CD4-positive, alpha-beta T cell treated with Interleukin-2 at 100 ng/mL for 4 hours (primary cell): ENCODE results near the gene RNF187.
"Not testable (repeated sequence)": the region's sequence is repeated elsewhere in the genome, so short reads cannot be mapped to it uniquely, and the experiment has no call there.

Experiments used
- DNase-seq: peaks from one replicate; pipeline ENCODE4 v3.0.0-alpha.2; 2020; ENCODE audit warnings: low spot score

RNF187 gene

DNA sequence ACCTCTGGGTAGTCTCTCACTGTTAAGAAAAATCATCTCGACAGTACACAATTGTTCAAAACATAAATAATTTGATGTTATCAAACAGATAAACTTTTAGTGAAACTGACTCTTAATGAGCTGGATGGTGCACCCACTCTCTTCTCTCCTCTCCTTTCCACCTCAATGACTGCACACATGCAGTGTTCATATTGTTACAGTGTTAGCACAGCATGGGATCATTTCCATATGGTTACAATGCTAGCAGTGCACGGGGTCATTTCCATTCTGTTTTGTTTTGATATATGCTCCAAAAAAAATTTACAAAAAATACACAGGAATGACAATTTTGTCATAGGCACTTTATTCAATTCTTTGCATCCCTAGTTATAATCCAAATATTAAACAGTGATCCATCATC is 26.4 kb upstream of the RNF187 start:
- no peak for DNase-seq

DNA sequence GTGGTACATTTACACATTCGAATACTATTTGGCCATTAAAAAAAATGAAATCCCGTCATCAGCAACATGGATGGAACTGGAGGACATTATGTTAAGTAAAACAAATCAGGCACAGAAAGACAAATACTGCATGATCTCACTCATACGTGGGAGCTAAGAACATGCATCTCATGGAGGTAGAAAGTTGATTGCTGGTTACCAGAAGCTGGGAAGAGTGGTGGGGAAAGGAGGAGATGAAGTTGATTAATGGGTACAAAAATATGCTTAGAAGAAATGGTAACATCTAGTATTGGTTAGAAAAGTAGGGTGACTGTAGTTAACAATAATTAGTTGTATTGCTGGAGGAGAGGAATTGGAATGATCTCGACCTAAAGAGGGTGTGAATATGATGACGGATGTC is 24.6 kb upstream of the RNF187 start:
- DNase-seq, result no peak

DNA sequence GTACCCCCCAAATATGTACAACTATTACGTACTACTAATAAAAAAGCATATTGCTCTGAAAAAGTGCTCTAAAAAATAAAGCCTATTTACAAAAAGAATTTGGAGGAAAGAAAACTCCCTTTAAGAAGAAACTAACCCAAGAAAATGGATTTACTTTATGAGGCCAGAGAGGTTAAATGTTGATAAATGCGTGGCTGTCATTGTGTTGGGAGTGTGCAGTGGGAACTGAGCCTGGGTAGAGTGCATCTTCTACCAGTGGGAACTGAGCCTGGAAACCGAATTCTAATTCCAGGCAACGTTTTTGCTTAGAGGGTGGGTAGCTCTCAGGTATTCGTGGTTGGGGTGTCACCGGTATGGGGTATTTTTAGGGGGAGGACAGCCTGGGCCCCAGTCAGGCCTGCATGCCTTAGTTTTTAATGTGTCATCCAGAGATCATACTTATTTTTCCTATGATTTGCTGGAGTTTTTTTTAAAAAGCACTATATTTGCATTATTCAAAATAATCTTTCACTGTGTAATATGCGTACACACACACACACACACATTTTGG is 24.1 kb upstream of the RNF187 start:
- DNase-seq, result no peak

DNA sequence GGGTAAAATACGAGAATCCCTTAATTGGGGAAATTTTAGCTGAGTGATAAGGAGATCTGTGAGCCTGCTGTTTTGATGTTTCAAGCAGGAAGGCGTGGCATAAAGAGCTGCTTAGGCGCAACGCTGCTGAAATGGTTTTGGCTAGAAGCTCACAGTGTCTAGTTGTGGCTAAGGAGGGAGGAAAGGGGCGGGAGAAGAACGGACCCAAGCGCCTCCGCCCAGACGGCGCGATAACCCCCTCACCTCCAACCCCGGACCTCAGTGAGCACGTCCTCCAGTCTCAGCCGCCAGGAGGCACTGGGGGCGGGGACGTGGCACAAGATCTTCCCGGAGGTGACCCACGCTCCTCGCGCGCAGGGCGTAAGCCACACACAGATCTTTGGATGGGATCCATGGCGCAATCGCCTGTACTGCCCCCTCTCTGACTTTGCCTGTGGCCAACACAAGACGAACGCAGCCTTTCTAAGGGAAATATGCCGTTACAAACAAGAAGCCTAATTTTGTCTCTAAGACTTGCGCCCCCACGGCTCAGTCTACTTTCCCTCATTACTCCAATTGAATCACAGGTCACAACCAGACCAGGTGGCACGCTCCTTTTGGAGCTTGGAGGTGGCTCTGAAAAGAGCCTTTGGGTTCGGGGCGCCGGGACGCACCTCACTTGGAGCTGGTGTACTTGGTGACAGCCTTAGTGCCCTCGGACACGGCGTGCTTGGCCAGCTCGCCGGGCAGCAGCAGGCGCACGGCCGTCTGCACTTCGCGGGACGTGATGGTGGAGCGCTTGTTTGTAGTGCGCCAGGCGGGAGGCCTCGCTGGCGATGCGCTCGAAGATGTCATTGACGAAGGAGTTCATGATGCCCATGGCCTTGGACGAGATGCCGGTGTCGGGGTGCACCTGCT is 23.4 kb upstream of the RNF187 start:
- peak; percentile 54 for DNase-seq

DNA sequence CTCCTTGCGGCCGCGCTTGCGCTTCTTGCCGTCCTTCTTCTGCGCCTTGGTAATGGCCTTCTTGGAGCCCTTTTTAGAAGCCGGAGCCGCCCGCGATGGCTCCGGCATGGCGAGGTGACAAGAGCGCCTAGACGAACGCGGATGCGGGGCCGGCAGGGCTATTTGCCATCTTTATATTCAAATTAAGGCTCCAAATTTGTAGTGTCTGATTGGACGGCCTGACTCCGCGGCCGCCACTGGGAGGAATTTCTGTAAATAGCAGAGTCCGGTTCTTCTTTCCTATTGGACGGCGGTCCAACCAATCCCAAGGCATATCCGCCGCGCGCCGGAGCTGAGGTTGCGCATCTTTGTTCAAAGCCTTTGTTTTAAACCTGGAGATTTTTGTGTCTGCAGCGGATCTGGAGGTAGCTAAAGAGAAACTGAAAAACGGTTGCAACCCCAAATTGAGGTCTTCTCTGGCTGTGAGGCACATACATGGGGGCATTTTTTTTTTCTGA is 22.6 kb upstream of the RNF187 start:
- peak; percentile 93 for DNase-seq

DNA sequence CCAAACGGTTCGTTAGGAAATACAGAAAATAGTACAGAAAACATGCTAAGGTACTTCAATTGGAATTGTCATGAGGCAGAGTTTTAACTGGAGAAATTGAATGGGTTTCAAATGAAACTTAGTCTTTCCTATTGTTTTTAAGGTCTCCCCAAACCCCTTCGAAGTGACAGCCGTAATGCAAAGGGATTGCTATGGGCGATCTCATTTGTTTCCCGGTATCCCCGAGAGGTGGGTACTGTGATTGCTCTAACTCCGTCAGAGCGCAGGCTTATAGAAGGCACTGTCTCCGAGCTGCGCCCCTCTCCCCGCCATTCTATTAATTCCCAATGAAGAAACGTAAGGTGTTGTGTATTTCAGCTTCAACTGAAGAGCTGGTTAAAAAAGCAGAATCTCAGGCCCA is 22.0 kb upstream of the RNF187 start:
- no peak for DNase-seq

DNA sequence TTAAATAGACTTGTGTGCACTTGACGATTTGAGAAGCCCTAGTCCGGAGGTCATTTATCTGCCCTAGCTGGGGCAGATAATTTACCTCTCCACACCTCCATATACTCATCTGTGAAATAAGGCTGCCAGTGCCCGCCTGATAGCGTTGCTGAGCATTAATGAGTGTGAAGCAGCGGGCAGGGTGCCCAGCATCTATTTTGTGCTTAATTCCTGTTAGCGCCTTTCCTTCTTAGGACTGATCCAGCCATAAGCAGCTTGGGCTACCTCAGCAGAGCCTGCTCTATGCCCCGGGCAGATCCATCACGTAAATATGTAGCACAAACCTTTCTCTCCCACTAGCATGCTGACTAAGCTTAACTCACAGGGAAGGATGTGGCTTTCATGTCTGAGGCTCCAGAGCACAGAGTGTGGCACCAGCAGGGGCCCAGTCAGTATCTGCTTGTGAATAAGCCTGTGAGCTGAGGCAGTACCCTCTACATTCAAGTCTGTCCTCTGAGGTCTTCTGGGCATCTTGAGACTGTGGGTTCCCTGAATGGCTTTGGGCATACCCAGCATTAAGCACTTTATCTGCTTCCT is 21.5 kb upstream of the RNF187 start:
- DNase-seq, result peak; percentile 43

DNA sequence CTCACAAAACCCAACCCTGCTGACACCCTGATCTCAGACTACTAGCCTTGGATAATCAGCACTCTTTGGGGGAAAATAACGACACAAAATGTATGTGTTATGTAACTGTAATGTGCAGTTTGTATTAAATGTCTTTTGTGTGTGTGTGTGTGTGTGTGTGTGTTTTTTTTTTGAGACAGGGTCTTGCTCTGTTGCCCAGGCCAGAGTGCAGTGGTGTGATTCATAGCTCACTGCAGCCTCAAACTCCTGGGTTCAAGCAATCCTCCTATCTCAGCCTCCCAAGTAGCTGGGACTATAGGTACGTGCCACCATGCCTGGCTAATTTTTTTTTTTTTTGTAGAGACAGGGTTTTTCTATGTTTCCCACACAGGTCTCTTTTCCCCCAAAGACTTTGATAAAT is 19.0 kb upstream of the RNF187 start:
- not testable (repeated sequence) for DNase-seq

DNA sequence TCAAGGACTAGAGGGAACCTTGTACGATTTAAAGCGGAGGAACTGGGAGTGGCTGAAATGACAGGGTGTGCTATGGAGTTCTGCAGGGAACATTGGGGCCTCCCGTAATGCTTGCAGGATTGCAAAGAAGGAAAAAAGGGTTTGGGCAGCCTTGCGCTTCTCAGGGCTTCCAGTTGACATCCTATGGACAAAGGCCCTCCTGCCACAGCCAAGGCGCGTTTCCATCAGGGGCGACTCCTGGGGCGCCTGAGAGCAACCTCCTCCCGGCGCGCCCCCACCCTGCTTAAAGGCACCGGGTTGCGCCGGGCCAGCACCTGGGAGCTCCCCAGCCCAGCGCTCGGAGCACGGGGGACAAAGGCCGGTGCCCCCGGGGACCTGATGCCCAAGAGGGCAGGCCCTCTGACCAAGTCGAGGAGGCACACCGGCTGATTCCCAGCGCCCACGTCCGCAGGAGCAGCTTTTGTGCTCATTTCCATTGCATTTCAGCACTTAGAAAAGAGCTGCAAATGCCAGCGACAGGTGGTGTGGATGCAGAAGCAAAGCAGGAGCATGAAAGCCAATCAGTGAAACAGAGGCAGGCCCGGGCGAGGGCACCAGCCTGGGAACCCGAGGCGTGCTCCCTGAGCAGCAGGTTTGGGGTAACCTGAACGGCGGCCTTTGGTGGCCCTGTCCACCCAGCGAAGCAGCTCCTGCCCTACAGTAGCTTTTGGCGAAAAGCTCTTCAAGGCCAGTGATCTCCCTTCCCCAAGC is 17.6 kb upstream of the RNF187 start:
- DNase-seq, result no peak

DNA sequence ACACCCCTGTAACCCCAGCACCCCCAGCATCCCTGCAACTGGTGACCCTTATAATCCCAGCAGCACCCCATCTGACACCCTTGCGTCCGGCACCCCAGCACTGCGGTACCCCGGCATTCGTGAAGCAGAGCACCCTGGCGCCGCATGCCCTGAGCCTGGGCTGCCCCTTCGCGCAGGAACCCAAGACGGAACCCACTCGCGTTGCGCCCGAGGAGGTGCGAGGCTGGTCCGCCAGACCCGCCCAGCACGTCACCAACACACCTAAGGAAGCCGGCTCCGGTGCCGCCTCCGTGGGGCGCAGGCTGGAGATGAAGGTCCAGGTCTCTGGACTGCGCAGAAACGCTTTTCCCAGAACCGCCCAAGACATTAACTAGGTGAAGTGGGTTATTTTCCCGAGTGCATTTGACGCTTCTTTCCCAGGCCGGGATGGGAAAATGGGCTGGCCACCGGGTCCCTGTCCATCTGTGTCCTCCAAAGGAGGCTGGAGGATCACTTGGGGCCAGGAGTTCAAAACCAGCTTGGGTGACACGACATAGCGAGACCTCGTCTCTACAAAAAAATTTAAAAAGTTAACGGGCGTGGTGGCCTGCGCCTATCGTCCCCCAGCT is 15.9 kb upstream of the RNF187 start:
- no peak for DNase-seq

DNA sequence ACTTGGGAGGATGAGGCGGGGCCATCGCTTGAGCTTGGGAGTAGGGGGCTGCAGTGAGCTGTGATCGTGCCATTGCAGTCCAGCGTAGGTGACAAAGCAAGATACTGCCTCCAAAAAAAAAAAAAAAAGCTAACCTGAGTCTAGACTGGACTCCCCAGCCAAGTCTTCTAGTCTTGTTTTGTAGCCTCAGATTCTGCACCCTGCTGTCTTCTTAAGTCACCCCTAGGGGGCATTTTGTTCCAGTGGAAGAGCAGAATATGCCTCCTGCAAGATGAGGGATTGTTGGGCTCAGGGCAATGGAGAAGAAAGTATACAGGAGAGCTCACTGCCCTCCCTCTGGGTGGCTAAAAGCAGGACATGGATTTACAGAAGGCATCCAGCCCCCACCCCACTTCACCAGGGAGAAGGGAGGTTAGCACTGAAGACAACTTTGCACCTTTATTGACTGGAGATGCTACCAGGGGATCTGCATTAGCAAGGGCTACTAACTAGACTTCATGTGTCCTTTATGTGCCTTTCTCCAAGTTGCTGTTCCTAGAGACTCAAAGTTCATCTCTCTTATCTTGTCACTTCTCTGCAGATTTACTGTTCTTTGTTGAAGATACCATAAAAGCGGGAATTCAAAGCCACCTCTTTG is 15.3 kb upstream of the RNF187 start:
- DNase-seq, result peak; percentile 57

DNA sequence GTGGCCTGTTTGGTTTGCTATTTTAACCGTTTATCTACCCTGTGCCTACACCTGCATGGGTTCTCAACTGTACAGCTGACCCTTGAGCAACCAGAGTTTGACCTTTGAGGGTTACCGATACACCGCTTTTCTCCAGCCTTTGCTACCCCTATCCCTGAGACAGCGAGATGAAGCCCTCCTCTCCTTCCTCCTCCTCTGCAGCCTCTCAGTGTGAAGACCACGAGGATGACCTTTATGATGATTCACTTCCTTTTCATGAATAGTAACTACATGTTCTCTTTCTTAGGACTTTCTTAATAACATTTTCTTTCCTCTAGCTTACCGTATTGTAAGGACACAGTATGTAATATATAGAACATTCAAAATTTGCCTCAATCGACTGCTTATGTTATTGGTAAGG is 14.5 kb upstream of the RNF187 start:
- no peak for DNase-seq

DNA sequence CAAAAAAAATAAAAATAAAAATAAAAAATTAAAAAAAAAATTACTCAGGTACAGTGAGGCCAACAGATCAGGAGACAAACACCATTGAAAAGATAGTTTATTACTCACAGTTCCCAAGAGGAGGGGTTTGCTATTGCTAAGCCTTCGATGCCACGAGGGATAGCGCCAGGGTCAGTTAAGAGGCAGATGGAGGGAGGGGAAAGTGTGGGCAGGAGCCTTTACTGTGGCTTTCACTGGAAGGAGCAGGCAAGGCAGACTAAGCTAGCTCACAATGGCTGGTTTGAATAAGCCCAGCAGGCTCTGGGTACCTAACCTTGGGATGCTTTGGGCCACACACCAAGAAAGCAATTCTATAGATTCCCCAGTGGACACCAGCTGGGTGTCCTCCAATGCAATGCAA is 12.7 kb upstream of the RNF187 start:
- no peak for DNase-seq

DNA sequence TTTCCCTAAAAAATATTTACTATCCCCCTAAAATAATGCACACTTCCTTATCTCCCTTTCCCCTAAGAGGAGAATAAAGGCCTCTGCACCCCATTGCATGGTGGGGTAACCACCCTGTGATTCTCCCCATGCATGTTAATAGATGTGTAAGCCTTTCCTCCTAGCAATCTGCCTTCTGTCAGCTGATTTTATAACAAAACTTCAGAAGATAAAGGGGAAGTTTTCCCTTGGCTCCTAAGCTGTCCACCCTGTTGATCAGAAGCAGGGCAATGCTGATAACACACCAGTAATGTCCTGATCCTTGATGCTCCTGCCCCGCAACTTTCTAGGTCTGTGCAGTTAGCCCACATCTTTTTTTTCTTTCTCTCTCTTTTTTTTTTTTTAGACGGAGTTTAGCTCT is 11.4 kb upstream of the RNF187 start:
- no peak for DNase-seq

DNA sequence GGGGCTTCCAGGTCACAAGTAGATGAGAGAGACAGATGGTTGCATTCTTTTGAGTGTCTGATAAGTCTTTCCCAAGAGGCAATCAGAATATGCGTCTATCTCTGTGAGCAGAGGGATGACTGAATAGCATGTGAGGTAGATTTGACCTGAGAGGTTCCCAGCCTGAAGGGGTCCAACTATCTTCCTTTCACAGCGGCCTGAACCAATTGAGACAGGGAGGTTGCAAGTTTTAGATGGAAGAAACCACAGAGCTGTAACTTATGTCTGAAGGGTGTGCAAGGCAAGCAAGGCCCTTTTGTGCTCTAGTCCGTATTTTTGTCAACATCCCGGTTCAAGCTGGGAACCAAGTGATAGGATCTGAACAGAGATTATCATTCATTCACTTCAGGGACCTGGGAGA is 9.9 kb upstream of the RNF187 start:
- no peak for DNase-seq

DNA sequence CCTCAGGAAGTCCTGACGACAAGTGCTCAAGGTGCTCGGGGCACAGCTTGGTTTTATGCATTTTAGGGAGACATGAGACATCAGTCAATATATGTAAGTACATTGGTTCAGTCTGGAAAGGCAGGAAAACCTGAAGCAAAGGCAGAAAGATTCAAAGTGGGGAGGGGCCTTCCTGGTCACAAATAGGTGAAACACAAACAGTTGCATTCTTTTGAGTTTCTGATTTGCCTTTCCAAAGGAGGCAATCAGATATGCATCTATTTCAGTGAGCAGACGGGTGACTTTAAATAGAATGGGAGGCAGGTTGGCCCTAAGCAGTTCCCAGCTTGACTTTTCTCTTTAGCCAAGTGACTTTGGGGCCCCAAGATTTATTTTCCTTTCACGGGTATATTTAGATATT is 8.9 kb upstream of the RNF187 start:
- DNase-seq, result no peak

DNA sequence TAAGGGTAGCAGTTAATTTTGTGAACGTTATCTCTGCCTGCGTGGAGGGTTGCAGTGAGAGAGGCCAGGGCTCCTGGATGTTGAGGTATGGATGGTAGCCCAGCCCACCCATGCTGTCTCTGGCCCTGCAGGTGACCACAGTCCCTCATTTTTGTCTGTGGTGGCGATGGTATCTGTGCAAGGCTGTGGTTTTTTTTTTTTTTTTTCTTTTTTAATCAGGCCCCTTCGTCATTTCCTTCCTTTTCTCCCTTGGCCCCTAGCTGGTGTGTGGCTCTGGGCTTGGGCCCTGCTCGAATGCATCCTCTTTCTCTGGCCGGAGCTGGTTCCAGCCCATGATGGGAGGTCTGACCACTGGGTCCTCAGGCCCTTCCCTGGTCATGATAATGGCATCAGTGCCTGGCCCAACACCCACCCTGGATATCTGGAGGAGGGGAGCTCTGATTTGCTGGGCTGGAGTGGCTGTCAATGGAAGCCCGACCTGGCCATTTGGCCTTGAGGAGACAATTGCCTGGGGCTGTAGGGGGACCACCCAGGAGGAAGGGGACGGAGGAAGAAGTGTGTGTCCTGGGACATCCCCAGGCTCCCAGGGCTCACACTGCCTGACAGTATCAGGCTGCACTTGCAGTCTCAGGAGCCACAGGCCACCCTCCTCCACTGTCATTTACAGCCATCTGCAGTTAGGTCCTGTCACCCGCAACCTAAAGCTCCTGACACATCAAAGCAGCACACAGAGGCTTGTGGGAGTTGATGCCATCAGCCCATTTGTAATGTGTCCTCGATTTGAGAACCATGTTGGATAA is 8.1 kb upstream of the RNF187 start:
- DNase-seq, result no peak

DNA sequence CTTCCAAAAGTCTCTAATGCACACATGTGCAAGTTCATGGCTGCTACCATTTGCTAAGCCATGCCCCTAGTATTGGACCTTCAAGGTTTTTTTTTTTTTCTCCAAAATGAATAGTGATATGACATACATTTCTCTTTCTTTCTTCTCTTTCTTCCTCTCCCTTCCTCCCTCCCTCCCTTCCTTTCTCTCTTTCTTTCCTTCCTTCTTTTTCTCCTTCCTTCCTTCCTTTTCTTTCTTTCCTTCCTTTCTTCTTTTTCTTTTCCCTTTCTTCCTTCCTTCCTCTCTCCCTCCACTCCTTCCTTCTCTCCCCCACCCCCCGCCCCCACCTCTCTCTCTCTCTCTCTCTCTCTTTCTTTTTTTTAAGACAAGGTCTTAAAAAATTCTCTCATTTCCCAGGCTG is 3.4 kb upstream of the RNF187 start:
- DNase-seq, result no peak

DNA sequence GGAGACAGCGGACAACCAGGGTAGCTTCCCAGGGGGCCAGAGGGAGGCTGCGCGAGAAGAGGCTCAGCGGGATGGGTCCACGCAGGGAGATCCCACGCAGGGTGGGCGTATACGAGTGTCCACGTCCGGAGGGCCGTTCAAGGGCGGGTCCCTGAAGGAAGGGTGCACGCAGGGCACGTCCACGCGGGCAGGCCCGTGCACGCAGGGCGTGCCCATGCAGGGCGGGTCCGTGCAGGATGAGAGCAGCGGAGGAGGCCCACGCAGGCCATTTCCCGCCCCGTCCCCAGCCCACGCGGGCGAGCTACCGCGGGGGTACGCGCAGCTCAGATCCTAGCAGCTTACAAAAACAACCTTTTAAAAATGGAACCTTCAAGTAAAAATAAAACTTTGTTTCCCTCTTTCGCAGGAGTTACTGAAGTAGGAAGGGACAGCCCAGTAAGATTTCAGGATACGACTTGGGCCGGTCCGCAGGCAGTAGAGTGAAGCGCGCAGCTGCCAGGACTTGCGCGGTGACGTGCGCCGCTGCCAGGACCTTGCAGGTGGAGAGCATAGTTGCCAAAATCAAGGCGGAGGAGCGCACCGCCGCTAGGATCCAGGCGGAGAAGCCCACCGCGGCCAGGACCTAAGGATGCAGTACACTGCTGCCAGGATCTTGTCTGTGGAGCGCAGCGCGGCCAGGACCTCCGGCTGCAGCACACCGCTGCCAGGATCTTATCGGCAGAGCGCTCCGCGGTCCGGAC is 416 bp upstream of the RNF187 start:
- peak; percentile 73 for DNase-seq
